NCI-H2107 treated with DMSO at 0.1 percent for 48 hours (cell line): ENCODE results near the gene SLC22A23.

Experiments
- DNase-seq: peaks from one replicate; lab custom pipeline; 2025; ENCODE audit not compliant: unreplicated experiment; lab: John Stamatoyannopoulos, UW

The SLC22A23 gene

DNA sequence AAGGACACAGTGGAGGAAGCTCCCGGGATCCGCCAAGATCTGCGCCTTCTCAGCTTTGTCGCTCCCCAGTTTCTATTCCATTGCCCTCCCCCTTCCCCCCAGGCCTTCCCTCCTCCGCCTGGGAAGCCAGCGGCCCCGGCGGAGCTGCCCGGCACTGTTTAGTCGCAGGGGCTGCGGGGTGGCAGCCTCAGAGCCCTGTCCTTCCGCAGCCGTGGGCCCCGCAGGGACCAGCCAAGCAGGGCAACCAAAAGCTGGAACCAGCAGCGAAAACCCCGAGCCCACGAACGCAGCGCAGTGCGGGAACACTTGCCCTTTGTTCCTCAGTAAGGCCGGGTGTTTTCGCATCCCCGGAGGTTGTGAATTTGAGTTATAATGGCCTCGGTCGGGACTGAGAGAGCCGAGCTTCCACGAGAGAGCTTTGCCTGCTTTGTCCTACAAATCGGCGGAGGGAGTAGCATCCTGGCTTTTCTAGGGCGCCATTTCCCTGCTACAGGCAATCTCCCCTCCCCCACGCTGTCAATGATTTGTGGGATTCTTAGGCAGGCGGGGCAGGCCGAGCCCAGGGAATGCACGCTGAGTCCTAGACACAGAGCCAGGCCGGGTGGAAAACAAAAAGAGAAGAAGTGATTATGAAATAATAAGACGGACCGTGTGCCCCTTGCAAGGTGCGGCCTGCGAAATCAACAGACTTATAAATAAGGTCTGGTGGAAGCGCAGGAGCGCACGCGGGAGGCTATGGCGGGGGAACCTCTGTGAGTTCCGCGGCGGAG lies 225.4 kb downstream of the SLC22A23 start:
- peak; percentile 86 for DNase-seq

GRCh38 chr6:3230900-3231246 lies 226.0 kb downstream of the SLC22A23 start:
- peak; percentile 74 for DNase-seq

DNA sequence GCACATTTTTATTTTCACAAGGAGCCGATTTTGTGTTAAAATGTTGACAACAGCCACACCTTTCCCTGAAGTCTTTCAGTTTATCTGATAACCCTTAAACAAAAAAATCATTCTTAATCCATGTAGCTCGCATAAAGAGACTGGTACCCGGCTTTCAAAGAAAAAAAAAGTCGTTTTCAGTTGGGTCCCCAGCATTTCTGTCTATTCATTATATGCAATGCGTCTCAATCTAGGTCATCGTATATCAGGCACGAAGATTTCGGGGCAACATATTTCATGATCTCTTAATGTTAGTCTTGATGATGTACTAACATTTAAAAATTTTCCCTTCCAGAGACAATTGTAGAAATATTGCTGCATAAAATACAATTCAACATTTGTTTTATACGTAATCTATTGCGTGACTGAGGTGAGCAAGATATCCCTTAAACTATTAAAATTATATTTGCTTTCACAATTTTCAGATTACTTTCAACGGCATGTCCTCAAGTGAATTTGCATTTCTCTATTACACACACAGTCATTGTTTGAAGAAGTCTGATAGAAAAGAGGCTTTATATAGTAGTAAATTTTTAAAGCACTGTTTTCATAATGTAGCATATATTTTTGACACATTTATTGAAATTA lies 226.5 kb downstream of the SLC22A23 start:
- no peak for DNase-seq

DNA sequence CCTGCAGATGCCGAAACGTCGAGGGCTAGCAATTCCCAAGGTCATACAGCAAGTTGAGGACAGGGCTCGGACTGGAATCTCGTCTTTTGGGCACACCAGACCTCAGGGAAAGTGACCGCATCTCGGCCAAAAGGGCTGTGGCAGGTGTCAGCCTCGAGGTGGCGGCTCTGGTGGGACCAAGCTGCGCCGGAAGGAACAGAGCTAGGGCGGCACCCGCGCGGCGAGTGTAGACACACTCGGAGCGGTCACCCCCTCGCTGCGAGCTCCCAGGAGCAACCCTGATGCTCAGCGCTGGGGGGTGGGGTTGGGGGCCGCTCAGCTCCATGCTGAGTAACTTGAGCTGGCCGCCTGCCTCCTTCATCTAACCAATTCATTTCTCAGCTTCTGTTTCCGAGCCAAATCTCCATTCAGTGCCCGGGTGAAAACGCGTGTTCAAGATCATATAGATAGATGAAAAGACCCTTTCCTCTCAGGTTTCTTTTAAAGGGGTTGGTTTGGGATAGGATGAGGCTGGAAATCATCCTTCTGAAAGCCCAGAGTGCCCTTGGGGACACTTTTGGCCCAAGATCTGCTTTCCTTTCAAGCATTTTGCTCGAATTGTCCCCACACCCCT lies 227.2 kb downstream of the SLC22A23 start:
- DNase-seq, result peak; percentile 52

DNA sequence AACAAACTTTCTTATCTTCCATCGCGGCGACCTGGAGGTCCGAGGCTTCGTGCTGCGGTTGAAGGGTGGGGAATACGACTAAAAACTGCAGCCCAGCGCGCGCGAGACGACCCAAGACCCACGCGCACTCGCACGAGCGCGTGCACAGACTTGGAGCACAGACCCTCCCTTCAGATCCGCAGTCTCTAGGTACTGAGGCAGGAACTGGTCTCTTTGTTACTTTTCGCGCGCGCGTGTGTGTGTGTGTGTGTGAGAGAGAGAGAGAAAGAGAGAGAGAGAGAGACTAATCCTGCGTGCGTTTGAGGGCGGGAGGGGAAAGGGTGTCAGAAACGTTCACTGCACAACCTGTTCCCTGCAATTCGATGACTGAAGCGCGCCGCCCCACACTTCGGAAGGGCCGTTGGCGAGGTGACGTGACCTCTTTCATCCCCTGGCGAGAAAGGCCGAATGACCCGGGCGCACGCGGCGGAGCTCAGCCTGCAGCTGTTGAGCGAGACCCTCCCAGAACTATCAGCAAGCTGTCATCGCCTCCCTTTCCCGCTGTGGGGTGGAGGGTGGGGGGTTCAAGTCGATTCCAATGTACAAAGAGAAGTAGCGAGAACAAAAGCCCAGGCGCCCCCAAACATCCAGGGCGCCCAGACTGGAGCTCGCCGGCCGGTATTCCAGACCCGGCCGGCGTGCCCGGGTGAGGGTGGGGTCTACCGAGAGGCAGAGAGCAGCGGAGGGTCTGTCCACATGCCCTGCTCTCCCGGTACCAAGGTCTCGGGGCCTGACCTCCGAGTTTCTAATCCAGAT lies 227.9 kb downstream of the SLC22A23 start:
- DNase-seq, result peak; percentile 53

DNA sequence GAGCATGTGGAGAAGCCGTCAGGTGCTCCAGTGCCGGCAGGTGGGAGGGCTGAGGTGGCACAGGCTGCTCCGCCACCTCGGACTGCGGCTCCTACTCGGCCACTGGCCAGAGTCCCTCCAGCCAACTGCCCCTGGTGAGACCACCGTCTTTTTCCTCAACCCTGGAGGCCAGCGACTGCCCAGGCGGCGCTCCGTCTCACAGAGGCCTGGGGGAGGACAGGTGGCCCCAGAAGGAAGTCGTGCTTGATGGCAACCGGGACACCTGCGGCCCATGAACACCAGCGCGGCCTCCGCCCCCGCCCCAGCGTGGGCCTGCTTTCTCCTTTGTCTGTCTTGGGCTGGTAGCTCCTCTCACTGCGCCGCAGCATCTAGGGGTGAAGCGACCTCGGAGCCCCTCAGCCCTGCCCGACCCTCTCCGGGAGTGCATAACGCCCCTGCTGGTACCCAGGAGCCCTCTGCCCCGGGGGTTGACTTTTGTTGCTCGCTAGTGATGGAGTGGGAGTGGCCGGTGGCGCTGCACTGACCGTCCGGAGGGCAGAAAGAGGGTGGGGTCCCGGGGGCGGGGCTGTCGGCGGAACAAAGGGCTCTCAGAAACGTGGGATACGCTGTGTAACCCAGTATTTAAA lies 228.7 kb downstream of the SLC22A23 start:
- peak; percentile 65 for DNase-seq

DNA sequence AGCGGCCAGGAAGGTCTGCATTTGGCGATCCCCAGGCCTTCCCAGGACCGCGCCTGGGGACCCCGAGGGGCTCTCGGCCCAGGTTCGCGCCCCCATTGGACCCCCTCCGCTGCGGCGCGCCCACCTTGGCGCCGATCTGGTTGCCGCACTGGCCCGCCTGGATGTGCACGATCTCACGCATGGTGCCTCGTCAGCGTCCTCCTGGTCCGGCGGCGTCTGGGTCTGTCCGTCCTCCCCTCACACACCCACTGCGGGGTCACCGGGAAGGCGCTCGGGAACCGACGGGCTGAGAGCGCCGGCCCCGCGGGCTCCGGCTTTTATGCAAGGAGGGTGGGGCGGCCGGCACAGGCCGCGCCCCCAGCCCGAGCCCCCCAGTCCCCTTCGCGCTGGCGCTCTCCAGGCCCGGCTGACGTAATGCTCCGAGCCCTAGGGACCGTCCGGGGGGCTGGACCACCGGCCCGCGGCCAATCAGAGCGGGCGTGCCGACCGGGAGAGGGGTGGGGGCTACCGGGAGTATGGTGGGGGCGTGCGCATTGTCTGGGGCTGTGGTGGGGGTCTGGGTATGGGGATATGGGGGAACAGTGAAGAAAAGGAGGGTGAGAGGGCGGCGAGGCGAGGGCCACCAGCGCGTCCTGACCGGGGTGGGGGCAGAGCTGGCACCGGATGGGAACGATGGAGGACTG lies 229.3 kb downstream of the SLC22A23 start, which contains the start of gene TUBB2B:
TUBB2B (minus strand) TSS at position 291 of the 683 bp plus-strand sequence; CDS start at position 181, 110 bp downstream.
- DNase-seq, result peak; percentile 62

- DNase-seq, result no peak
These were observed 230.1 kb downstream of the SLC22A23 start for GRCh38 chr6:3226481-3227362.

- no peak for DNase-seq
These were observed 230.8 kb downstream of the SLC22A23 start for GRCh38 chr6:3226042-3226441.

DNA sequence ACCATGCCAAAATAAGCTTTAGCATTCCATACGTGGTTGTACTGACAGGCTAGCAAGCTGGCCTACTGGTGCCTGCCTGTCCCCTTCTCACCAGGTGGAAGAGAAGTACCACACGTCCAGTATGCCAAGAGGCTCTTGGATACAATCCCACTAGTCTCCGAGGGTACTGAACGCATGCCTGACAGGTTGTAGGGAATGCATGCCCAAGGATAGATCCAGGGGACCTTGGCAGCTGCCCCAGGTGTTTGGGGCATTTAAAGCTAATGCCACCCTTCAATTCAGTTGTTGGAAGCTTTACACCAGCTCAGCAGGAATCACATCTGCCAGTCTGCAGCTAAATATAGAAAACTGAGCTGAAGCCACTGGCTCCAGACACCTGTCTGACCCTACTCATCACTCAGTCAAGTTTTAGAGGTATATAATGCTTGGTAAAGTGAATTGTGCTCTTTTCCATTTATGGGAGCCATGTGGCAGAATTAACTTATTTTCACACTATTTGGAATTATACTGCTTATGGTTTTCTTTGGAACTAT lies 234.3 kb downstream of the SLC22A23 start:
- peak; percentile 56 for DNase-seq

GRCh38 chr6:3221578-3221977 lies 235.3 kb downstream of the SLC22A23 start:
- no peak for DNase-seq

DNA sequence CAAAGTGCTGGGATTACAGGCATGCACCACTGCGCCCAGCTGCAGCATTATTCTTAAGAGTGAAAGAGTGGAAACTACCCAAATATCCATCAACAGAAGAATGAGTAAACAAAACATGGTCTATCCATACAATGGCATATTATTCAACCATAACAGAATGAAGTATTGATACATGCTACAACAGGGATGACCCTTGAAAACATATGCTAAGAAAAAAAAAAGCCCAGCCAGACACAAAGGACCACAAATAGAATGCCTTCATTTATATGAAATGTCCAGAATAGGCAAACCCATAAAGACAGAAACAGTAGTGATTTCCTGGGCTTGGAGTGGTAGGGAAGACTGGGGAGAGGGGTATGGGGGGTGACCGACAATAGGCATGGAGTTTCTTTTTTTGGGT lies 236.5 kb downstream of the SLC22A23 start:
- DNase-seq, result no peak
